K562 (cell line): ENCODE data around the gene PITHD1.

Experiments used
- ATF3 ChIP-seq, 2 experiments: fragments of 450-650 bp in 1 of 2; sonication (generic) in 1 of 2; formaldehyde crosslinking in 1 of 2; IDR thresholded peaks in 1 of 2; conservative IDR thresholded peaks in 1 of 2; 2 replicates each; pipeline versions ENCODE4 v1.6.1 to v1.8.1; 2016 to 2023; ENCODE audit warnings: mild to moderate bottlenecking in 2 of 2, moderate library complexity in 2 of 2, inconsistent platforms in 1 of 2, missing genetic modification reagents in 1 of 2
- E2F1 ChIP-seq: sonication (generic); formaldehyde crosslinking; IDR thresholded peaks from 2 replicates; pipeline ENCODE4 v1.8.1; 2023; ENCODE audit warnings: mild to moderate bottlenecking, missing genetic modification reagents, moderate library complexity
- TF ChIP-seq, protein P1 (sequence below): fragments of 450-650 bp; IDR thresholded peaks from 2 replicates; pipeline ENCODE4 v1.6.1; 2016; ENCODE audit warnings: mild to moderate bottlenecking, moderate library complexity

DNA sequence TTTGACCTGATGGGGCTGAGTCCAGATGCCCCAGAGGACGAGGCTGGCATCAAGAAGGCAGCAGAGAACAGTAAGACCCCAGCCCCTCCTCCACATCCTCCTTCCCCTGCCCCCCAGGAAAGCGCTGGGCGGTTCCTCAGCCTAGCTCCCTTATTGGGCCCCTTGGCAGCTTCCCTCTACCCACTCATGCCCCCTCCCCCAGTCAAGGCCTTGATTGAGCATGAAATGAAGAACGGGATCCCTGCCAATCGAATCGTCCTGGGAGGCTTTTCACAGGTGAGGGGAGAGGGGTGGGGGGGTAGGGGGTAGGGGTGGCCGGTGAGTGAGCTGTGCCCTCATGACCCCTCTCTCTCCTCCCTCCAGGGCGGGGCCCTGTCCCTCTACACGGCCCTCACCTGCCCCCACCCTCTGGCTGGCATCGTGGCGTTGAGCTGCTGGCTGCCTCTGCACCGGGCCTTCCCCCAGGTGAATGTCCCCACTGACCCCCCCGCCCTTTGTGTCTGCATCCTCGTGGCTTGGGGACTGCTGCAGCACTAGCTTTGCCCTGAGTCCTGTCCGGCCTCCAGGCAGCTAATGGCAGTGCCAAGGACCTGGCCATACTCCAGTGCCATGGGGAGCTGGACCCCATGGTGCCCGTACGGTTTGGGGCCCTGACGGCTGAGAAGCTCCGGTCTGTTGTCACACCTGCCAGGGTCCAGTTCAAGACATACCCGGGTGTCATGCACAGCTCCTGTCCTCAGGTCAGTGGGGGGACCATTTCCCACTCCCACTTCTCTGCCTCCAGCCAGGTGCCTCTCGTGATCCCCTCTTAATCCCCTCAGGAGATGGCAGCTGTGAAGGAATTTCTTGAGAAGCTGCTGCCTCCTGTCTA is 15.9 kb downstream of the PITHD1 start:
- TF ChIP-seq ATF3 (IDR thresholded peaks at IDR 0.05) = no peak
- no peak for TF ChIP-seq ATF3 (CRISPR knock-in tag; conservative IDR thresholded peaks at IDR 0.05)
- TF ChIP-seq, protein P1, sequence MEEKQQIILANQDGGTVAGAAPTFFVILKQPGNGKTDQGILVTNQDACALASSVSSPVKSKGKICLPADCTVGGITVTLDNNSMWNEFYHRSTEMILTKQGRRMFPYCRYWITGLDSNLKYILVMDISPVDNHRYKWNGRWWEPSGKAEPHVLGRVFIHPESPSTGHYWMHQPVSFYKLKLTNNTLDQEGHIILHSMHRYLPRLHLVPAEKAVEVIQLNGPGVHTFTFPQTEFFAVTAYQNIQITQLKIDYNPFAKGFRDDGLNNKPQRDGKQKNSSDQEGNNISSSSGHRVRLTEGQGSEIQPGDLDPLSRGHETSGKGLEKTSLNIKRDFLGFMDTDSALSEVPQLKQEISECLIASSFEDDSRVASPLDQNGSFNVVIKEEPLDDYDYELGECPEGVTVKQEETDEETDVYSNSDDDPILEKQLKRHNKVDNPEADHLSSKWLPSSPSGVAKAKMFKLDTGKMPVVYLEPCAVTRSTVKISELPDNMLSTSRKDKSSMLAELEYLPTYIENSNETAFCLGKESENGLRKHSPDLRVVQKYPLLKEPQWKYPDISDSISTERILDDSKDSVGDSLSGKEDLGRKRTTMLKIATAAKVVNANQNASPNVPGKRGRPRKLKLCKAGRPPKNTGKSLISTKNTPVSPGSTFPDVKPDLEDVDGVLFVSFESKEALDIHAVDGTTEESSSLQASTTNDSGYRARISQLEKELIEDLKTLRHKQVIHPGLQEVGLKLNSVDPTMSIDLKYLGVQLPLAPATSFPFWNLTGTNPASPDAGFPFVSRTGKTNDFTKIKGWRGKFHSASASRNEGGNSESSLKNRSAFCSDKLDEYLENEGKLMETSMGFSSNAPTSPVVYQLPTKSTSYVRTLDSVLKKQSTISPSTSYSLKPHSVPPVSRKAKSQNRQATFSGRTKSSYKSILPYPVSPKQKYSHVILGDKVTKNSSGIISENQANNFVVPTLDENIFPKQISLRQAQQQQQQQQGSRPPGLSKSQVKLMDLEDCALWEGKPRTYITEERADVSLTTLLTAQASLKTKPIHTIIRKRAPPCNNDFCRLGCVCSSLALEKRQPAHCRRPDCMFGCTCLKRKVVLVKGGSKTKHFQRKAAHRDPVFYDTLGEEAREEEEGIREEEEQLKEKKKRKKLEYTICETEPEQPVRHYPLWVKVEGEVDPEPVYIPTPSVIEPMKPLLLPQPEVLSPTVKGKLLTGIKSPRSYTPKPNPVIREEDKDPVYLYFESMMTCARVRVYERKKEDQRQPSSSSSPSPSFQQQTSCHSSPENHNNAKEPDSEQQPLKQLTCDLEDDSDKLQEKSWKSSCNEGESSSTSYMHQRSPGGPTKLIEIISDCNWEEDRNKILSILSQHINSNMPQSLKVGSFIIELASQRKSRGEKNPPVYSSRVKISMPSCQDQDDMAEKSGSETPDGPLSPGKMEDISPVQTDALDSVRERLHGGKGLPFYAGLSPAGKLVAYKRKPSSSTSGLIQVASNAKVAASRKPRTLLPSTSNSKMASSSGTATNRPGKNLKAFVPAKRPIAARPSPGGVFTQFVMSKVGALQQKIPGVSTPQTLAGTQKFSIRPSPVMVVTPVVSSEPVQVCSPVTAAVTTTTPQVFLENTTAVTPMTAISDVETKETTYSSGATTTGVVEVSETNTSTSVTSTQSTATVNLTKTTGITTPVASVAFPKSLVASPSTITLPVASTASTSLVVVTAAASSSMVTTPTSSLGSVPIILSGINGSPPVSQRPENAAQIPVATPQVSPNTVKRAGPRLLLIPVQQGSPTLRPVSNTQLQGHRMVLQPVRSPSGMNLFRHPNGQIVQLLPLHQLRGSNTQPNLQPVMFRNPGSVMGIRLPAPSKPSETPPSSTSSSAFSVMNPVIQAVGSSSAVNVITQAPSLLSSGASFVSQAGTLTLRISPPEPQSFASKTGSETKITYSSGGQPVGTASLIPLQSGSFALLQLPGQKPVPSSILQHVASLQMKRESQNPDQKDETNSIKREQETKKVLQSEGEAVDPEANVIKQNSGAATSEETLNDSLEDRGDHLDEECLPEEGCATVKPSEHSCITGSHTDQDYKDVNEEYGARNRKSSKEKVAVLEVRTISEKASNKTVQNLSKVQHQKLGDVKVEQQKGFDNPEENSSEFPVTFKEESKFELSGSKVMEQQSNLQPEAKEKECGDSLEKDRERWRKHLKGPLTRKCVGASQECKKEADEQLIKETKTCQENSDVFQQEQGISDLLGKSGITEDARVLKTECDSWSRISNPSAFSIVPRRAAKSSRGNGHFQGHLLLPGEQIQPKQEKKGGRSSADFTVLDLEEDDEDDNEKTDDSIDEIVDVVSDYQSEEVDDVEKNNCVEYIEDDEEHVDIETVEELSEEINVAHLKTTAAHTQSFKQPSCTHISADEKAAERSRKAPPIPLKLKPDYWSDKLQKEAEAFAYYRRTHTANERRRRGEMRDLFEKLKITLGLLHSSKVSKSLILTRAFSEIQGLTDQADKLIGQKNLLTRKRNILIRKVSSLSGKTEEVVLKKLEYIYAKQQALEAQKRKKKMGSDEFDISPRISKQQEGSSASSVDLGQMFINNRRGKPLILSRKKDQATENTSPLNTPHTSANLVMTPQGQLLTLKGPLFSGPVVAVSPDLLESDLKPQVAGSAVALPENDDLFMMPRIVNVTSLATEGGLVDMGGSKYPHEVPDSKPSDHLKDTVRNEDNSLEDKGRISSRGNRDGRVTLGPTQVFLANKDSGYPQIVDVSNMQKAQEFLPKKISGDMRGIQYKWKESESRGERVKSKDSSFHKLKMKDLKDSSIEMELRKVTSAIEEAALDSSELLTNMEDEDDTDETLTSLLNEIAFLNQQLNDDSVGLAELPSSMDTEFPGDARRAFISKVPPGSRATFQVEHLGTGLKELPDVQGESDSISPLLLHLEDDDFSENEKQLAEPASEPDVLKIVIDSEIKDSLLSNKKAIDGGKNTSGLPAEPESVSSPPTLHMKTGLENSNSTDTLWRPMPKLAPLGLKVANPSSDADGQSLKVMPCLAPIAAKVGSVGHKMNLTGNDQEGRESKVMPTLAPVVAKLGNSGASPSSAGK = no peak
- TF ChIP-seq E2F1 (CRISPR knock-in tag) = no peak
